Effector memory CD8-positive, alpha-beta T cell (primary cell): ENCODE results near the gene GIMAP7.
A peak's percentile ranks its signal among the peaks of the same experiment; 100 is the strongest.
"Not testable (repeated sequence)": the region's sequence is repeated elsewhere in the genome, so short reads cannot be mapped to it uniquely, and the experiment has no call there.

Experiments used
- ATAC-seq: fragments of 150-1000 bp; cut with Tn5 transposase; replicated peaks from 2 replicates; pipeline ENCODE4 v1.10.0; 2021; ENCODE audit warnings: mild to moderate bottlenecking, moderate library complexity
- DNase-seq, 3 experiments: peaks; one replicate each; pipeline ENCODE4 v3.0.0; 2021
- H3K27ac Mint-ChIP-seq, 2 donors: one replicate each; pipeline ENCODE4 v1.8.0; 2022; ENCODE audit warnings: mild to moderate bottlenecking in 2 of 2, mixed read lengths in 2 of 2, moderate library complexity in 2 of 2
- H3K27me3 Mint-ChIP-seq, 2 donors: one replicate each; pipeline ENCODE4 v1.8.0; 2022; ENCODE audit warnings: mixed read lengths in 2 of 2
- H3K36me3 Mint-ChIP-seq: one replicate; pipeline ENCODE4 v1.8.0; 2022; ENCODE audit warnings: mild to moderate bottlenecking, moderate library complexity, mixed read lengths; ENCODE audit not compliant: insufficient read depth
- H3K4me1 Mint-ChIP-seq, 2 donors: one replicate each; pipeline ENCODE4 v1.8.0; 2022; ENCODE audit warnings: low read depth in 2 of 2, mixed read lengths in 2 of 2
- H3K4me3 Mint-ChIP-seq, 2 donors: one replicate each; pipeline ENCODE4 v1.8.0; 2022; ENCODE audit warnings: mild to moderate bottlenecking in 2 of 2, mixed read lengths in 2 of 2, moderate library complexity in 2 of 2
- H3K9me3 Mint-ChIP-seq, 2 donors: one replicate each; pipeline ENCODE4 v1.8.0; 2022; ENCODE audit warnings: mixed read lengths in 2 of 2

The GIMAP7 gene

DNA sequence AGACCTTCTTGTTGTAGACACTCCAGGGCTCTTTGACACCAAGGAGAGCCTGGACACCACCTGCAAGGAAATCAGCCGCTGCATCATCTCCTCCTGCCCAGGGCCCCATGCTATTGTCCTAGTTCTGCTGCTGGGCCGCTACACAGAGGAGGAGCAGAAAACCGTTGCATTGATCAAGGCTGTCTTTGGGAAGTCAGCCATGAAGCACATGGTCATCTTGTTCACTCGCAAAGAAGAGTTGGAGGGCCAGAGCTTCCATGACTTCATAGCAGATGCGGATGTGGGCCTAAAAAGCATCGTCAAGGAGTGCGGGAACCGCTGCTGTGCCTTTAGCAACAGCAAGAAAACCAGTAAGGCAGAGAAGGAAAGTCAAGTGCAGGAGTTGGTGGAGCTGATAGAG, 5.5 kb downstream of the GIMAP7 start:
- Mint-ChIP-seq H3K27ac (peak overlapping the region; percentile 91 to 94), H3K27me3 (no peaks in the 10 kb centered on the region), H3K9me3 (peaks cover 0 to 4% of the 10 kb centered on the region in 2 donors), H3K4me3 (peak overlapping the region; percentile 98), H3K4me1 (peaks cover 21 to 35% of the 10 kb centered on the region in 2 donors), H3K36me3 (peaks cover 63% of the 10 kb centered on the region)
- ATAC-seq (peak; percentile 31), DNase-seq (no peak)

DNA sequence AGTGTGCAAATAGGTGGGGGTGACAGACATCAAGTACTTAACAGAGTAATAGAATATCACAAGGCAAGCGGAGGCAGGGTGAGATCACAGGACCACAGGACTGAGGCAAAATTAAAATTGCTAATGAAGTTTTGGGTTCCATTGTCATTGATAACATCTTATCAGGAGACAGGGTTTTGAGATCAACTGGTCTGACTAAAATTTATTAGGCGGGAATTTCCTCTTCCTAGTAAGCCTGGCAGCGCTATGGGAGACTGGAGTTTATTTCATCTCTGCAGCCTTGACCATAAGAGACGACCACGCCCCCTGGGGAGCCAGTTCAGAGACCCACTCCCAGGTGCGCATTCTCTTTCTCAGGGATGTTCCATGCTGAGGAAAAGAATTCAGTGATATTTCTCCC, 8.3 kb downstream of the GIMAP7 start:
- H3K4me3 Mint-ChIP-seq, result peak overlapping the region; percentile 60 to 98
- H3K27ac Mint-ChIP-seq, result peak overlapping the region; percentile 35 to 91
- not testable (repeated sequence) for ATAC-seq

GRCh38 chr7:150524018-150524417, 9.3 kb downstream of the GIMAP7 start:
- Mint-ChIP-seq H3K27ac (peak overlapping the region in 1 of 2 donors; percentile 8), H3K4me1 (peaks cover 23 to 34% of the 10 kb centered on the region in 2 donors), H3K36me3 (peaks cover 41% of the 10 kb centered on the region), H3K9me3 (peaks cover 10 to 18% of the 10 kb centered on the region in 2 donors), H3K4me3 (no peak overlapping the region), H3K27me3 (no peaks in the 10 kb centered on the region)
- DNase-seq (no peak), ATAC-seq (peak; percentile 51)

More for the DNA sequence above, 8.3 kb downstream of the GIMAP7 start:
- peaks cover 23 to 35% of the 10 kb centered on the region in 2 donors for H3K4me1 Mint-ChIP-seq
- H3K36me3 Mint-ChIP-seq, result peaks cover 48% of the 10 kb centered on the region
- H3K27me3 Mint-ChIP-seq, H3K9me3 Mint-ChIP-seq, DNase-seq: not testable (repeated sequence)

DNA sequence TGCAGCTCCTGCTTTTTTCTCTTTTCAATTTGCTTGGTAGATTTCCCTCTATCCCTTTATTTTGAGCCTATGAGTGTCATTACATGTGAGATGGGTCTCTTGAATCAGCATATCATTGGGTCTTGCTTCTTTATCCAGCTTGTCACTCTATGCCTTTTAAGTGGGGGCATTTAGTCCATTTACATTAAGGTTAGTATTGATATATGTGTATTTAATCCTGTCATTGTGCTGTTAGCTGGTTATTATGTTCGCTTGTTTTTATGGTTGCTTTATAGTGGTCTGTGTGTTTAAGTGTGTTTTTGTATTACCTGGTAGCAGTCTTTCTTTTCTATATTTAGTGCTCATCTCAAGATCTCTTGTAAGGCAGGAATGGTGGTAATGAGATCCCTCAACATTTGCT, 17.0 kb downstream of the GIMAP7 start:
- peaks cover 13% of the 10 kb centered on the region in 2 donors for H3K4me1 Mint-ChIP-seq
- no peak overlapping the region for H3K27ac Mint-ChIP-seq
- H3K36me3 Mint-ChIP-seq, result no peaks in the 10 kb centered on the region
- H3K27me3 Mint-ChIP-seq, result no peaks in the 10 kb centered on the region
- no peak overlapping the region for H3K4me3 Mint-ChIP-seq
- ATAC-seq (no peak), DNase-seq (no peak)
- H3K9me3 Mint-ChIP-seq, result peaks cover 21 to 59% of the 10 kb centered on the region in 2 donors

- H3K4me3 Mint-ChIP-seq, result no peak overlapping the region
- H3K4me1 Mint-ChIP-seq, result peaks cover 7 to 10% of the 10 kb centered on the region in 2 donors
- DNase-seq, result no peak
- H3K27ac Mint-ChIP-seq, result no peak overlapping the region
- H3K36me3 Mint-ChIP-seq, result peaks cover 3% of the 10 kb centered on the region
- H3K27me3 Mint-ChIP-seq, result no peaks in the 10 kb centered on the region
- H3K9me3 Mint-ChIP-seq, result peaks cover 3 to 5% of the 10 kb centered on the region in 2 donors
- no peak for ATAC-seq
Measured at GRCh38 chr7:150538259-150538658, 23.6 kb downstream of the GIMAP7 start.

DNA sequence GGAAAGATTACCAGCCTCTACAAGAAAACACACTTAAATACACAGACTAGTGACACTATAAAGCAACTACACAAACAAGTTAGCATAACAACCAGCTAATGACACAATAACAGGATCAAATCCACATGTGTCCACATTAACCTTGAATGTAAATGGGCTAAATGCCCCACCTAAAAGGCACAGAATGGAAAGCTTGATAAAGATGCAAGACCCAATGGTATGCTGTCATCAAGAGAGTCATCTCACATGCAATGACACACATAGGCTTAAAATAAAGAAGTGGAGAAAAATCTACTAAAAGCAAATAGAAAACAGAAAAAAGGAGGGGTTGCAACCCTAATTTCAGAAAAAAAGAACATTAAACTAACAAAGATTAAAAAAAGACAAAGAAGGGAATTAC, 38.5 kb downstream of the GIMAP7 start:
- Mint-ChIP-seq H3K4me1 (peaks cover 44 to 62% of the 10 kb centered on the region in 2 donors), H3K4me3 (peak overlapping the region in 1 of 2 donors; percentile 4), H3K9me3 (peaks cover 12 to 16% of the 10 kb centered on the region in 2 donors), H3K27me3 (no peaks in the 10 kb centered on the region), H3K36me3 (peaks cover 7% of the 10 kb centered on the region), H3K27ac (peak overlapping the region in 1 of 2 donors; percentile 92)
- ATAC-seq (no peak), DNase-seq (no peak)

DNA sequence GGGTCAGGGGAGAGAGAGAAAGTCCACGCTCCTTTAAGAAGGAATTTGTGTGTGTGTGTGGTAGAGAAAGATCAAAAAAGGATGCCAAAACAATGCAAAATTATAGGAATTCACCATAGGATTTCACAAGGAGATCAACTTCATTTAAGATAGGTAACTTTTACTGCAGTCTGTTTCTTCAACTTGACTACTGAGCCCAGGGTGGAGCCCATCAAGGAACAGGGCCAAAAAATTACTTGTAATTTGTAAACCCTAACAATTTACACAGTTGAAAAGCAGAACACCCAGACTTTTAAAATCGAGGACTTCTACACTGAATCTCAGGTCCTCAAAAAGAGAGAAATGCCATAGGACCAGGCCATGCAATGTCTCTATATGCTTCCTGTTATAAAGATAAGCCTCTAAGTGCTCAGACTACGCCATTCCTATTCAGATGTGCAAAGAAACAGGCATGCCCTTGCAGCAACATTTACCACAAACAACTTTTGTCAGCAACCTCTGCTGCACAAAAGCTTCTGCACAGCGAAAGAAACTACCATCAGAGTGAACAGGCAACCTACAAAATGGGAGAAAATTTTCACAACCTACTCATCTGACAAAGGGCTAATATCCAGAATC, 42.0 kb downstream of the GIMAP7 start:
- DNase-seq (peak in 2 of 3 experiments; percentile 29 to 42), ATAC-seq (peak; percentile 99)
- Mint-ChIP-seq H3K4me3 (peak overlapping the region; percentile 77 to 82), H3K27me3 (no peaks in the 10 kb centered on the region), H3K4me1 (peaks cover 42 to 68% of the 10 kb centered on the region in 2 donors), H3K36me3 (peaks cover 7% of the 10 kb centered on the region), H3K9me3 (peaks cover 8 to 17% of the 10 kb centered on the region in 2 donors), H3K27ac (peak overlapping the region; percentile 84 to 92)

- Mint-ChIP-seq H3K4me3 (peak overlapping the region in 1 of 2 donors; percentile 31), H3K36me3 (peaks cover 7% of the 10 kb centered on the region), H3K27me3 (no peaks in the 10 kb centered on the region), H3K4me1 (peaks cover 37 to 61% of the 10 kb centered on the region in 2 donors), H3K9me3 (peaks cover 0 to 4% of the 10 kb centered on the region in 2 donors), H3K27ac (peak overlapping the region in 1 of 2 donors; percentile 92)
- ATAC-seq (no peak), DNase-seq (no peak)
Measured at GRCh38 chr7:150560486-150560885, 45.8 kb downstream of the GIMAP7 start.

DNA sequence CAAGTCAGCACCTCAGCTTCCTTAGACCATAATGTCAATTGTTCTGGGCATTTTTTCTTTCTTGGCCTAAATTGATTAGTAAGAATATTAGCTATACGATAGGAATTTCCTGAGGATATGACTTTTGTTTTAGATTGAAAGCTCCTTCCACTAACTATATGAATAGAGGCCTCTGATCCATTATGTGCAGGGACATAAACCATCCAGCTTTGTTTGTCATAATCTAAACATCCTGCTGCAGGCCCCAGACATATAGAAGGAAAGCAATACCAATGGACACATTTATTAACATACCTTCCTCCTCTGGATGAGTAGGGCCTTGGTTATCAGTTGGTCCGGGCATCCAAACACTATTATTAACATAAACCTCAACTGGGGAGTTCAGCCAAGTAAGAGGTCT, 48.2 kb downstream of the GIMAP7 start:
- Mint-ChIP-seq H3K9me3 (peaks cover 0 to 4% of the 10 kb centered on the region in 2 donors), H3K4me1 (peaks cover 36 to 54% of the 10 kb centered on the region in 2 donors), H3K4me3 (peak overlapping the region; percentile 67 to 78), H3K27ac (peak overlapping the region; percentile 92), H3K36me3 (peaks cover 5% of the 10 kb centered on the region), H3K27me3 (no peaks in the 10 kb centered on the region)
- DNase-seq (no peak), ATAC-seq (no peak)

DNA sequence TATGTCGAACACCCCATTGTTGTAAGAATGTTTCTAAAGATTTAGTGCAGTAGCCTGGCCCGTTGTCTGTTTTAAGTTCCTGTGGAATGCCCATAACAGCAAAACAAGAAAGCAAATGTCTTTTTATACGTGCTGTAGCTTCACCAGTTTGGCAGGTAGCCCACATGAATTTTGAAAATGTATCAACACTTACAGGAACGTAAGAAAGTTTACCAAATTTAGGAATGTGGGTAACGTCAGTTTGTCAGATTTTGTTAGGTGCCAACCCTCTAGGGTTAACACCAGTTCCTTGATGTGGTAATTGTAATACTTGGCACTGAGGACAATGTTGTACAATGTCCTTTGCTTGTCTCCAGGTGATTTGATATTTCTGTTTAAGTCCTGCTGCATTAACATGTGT, 49.3 kb downstream of the GIMAP7 start:
- no peaks in the 10 kb centered on the region for H3K27me3 Mint-ChIP-seq
- DNase-seq, result peak in 1 of 3 experiments; percentile 21
- H3K4me3 Mint-ChIP-seq, result peak overlapping the region; percentile 67 to 78
- peaks cover 0 to 4% of the 10 kb centered on the region in 2 donors for H3K9me3 Mint-ChIP-seq
- peaks cover 11% of the 10 kb centered on the region for H3K36me3 Mint-ChIP-seq
- ATAC-seq, result peak; percentile 75
- peak overlapping the region; percentile 92 for H3K27ac Mint-ChIP-seq
- H3K4me1 Mint-ChIP-seq, result peaks cover 40 to 55% of the 10 kb centered on the region in 2 donors

DNA sequence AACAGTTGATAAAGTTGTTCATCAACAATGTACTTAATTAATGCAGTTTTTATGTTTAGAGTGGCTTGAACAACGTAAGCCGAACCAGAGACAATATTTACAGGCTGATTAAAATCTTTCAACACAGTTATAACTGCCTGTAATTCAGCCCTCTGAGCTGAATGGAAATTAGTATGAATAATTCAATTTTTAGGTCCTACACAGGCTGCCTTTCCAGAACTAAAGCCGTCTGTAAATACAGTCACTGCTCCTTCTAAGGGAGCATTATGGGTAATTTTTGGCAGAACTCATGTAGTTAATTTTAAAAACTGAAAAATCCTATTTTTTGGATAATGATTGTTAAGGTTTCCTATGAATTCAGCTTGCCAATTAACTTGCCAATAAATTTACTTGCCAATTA, 49.9 kb downstream of the GIMAP7 start:
- DNase-seq, result no peak
- peaks cover 46 to 60% of the 10 kb centered on the region in 2 donors for H3K4me1 Mint-ChIP-seq
- peak overlapping the region; percentile 92 for H3K27ac Mint-ChIP-seq
- H3K27me3 Mint-ChIP-seq, result no peaks in the 10 kb centered on the region
- H3K36me3 Mint-ChIP-seq, result peaks cover 16% of the 10 kb centered on the region
- peak overlapping the region; percentile 67 to 78 for H3K4me3 Mint-ChIP-seq
- no peak for ATAC-seq
- peaks cover 0 to 4% of the 10 kb centered on the region in 2 donors for H3K9me3 Mint-ChIP-seq

DNA sequence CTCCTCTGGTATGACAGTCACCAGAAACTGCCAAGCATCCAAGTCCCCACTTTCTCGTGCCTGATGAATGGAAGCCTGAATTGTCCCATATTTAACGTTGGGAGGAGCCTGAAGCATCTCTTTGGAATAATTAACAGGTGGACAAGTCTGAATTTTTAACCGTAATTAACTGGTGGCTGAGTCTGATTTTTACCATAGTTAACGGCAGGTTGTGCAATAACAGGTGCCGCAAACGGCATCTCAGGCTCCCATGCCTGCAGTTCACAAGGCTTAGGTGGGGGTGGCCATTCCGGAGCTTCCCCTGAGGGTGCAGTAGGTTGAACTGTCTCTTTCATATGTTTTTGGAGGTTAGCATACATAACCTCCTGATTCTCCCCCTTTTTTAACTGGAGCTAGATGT, 50.6 kb downstream of the GIMAP7 start:
- Mint-ChIP-seq H3K27ac (peak overlapping the region; percentile 32 to 88), H3K27me3 (no peaks in the 10 kb centered on the region), H3K4me3 (peak overlapping the region in 1 of 2 donors; percentile 94), H3K4me1 (peaks cover 51 to 67% of the 10 kb centered on the region in 2 donors), H3K9me3 (peaks cover 0 to 1% of the 10 kb centered on the region in 2 donors), H3K36me3 (peaks cover 20% of the 10 kb centered on the region)
- DNase-seq (no peak), ATAC-seq (no peak)

GRCh38 chr7:150566123-150566522, 51.5 kb downstream of the GIMAP7 start:
- Mint-ChIP-seq H3K36me3 (peaks cover 29% of the 10 kb centered on the region), H3K4me3 (peak overlapping the region; percentile 87 to 94), H3K27ac (peak overlapping the region; percentile 88 to 92), H3K27me3 (no peaks in the 10 kb centered on the region), H3K9me3 (no peaks in the 10 kb centered on the region), H3K4me1 (peaks cover 52 to 67% of the 10 kb centered on the region in 2 donors)
- DNase-seq (no peak), ATAC-seq (no peak)

GRCh38 chr7:150566572-150566971, 51.9 kb downstream of the GIMAP7 start:
- H3K9me3 Mint-ChIP-seq, result no peaks in the 10 kb centered on the region
- H3K27ac Mint-ChIP-seq, result peak overlapping the region; percentile 88 to 92
- peaks cover 51 to 65% of the 10 kb centered on the region in 2 donors for H3K4me1 Mint-ChIP-seq
- DNase-seq (no peak), ATAC-seq (no peak)
- peak overlapping the region; percentile 87 to 94 for H3K4me3 Mint-ChIP-seq
- no peaks in the 10 kb centered on the region for H3K27me3 Mint-ChIP-seq
- peaks cover 33% of the 10 kb centered on the region for H3K36me3 Mint-ChIP-seq
